Fibroblast of mammary gland (primary cell): ENCODE results near the gene EVX1.
A peak's percentile ranks its signal among the peaks of the same experiment; 100 is the strongest.

Experiments used
- DNase-seq: peaks from one replicate; pipeline ENCODE4 v3.0.0-alpha.2; 2010; ENCODE audit warnings: low read depth
- H3K4me3 ChIP-seq: 2 replicates; pipeline ENCODE4 v1.5.1; 2011; ENCODE audit warnings: low read depth, mild to moderate bottlenecking, low read length, moderate library complexity; ENCODE audit not compliant: control insufficient read depth
- TF ChIP-seq, protein P1 (sequence below): conservative IDR thresholded peaks from 2 replicates; pipeline ENCODE4 v1.5.1; 2011; ENCODE audit warnings: low read depth, low read length, inconsistent platforms; ENCODE audit not compliant: control insufficient read depth, insufficient read depth

EVX1 gene

DNA sequence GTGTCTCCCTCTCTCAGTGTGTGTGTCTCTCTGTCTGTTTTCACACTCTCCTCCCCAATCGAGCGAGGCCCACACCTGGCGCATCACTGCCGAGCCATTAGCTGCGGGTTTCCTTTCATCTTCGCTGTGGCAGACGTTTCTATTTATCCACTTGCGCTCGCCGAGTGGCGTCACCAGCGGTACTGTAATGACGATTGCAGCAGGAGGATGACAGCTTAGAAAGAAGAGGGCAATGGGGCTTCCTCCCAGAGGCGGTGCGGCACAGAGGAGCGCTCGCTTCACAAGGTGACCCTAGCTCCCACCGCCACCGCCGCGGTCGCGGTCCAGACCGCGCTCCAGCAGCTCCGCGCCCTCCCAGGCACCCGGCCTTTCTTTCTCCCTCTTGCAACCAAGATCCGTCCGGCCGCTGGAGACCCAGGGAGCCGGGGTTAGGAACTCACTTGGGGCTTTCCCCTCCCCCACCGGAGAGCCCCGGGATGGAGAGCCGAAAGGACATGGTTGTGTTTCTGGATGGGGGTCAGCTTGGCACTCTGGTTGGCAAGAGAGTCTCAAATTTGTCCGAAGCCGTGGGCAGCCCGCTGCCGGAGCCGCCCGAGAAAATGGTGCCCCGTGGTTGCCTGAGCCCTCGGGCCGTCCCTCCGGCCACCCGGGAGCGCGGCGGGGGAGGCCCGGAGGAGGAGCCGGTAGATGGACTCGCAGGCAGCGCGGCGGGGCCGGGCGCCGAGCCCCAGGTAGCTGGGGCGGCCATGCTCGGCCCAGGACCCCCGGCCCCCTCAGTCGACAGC is at the start of gene EVX1:
Gene EVX1, plus strand, starts transcription at position 248 of the 785 bp plus-strand sequence. Its CDS starts 229 bp downstream, at position 477.
- no peak within 1 kb of the TSS for H3K4me3 ChIP-seq
- peak; percentile 21 for DNase-seq
- TF ChIP-seq, protein P1, sequence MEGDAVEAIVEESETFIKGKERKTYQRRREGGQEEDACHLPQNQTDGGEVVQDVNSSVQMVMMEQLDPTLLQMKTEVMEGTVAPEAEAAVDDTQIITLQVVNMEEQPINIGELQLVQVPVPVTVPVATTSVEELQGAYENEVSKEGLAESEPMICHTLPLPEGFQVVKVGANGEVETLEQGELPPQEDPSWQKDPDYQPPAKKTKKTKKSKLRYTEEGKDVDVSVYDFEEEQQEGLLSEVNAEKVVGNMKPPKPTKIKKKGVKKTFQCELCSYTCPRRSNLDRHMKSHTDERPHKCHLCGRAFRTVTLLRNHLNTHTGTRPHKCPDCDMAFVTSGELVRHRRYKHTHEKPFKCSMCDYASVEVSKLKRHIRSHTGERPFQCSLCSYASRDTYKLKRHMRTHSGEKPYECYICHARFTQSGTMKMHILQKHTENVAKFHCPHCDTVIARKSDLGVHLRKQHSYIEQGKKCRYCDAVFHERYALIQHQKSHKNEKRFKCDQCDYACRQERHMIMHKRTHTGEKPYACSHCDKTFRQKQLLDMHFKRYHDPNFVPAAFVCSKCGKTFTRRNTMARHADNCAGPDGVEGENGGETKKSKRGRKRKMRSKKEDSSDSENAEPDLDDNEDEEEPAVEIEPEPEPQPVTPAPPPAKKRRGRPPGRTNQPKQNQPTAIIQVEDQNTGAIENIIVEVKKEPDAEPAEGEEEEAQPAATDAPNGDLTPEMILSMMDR = no peak

DNA sequence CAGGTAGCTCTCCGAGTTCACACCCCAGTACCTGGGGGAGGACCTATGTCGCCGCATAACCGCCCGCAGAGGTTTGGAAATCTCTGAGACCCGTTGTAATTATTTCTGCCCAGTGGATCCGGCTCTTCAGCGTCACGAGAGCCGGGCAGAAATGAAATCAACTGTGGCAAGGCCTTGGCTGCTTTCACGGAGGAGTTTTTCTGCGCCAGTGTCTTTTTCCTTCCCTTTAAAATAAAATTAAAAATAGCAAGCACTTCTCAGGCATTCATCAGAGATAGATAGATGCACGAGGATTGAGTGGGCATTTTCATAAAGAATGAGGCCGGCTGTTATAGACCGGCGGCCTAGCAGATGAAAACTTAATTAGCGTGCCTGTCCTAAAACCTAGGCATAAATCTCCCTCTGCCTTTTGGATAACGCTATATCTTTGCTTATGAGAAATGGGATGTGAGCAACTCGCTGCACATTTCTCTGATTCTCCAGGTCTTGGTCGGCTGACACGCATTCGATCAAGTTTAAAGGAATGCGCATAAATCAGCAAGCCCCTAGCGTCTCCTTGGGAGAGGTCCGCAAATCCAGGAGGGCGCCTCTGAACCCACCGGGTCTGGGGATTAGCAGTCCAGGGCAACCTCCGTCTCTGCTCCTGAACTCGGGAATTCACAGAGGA is 49.1 kb upstream of the EVX1 start:
- no peak for DNase-seq
- TF ChIP-seq, protein P1 = no peak
- no peak overlapping the region for H3K4me3 ChIP-seq

DNA sequence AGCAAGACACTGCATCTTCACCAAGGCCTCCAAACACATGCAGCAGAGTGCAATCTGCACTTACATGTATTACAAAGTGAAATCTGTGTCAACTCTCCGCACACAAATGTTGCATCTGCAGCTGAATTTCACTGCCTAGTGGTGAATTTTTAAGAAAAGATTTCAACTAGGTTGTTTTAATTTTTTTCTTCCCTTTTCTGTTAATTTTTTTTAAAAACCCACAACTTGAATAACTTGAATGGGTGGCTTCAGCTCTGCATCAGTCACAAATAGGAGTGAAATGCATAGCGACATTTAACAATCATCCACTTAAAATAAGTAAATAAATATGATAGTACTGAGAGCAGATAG is 48.6 kb upstream of the EVX1 start:
- no peak for DNase-seq
- no peak overlapping the region for H3K4me3 ChIP-seq
- TF ChIP-seq, protein P1 = no peak

DNA sequence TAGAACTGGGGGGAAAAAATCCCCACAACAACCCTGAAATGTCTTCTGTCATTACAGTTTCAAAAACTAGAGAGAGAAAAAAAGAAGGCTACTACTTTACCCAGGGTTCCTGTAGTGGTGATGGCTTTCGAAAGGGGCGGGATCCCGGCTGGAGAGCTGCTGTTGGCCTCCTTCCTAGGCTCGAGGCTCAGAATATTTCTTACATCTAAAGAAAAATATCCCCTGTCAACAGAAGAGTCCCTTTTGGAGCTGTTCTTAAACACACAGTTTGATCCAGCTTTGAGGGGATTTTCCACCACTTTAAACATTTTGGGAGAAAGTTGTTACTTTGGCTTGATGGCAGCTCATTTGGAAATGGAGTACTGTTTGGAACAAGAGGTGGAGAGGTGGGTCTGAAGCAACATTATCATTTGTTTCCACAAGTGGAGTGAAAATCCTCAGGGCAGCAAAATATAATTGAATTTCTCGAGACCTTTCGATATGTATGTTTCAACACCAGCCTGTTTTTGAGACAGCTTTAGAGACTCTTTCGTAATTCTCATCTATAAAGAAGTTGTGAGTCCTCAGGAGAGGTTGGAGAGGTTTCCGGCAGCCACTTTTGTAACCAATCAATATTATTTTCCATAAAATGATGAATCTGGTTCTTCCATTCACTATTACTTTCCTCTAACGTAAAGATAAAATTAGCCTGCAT is 47.8 kb upstream of the EVX1 start:
- TF ChIP-seq, protein P1 = no peak
- H3K4me3 ChIP-seq = no peak overlapping the region
- DNase-seq = no peak

DNA sequence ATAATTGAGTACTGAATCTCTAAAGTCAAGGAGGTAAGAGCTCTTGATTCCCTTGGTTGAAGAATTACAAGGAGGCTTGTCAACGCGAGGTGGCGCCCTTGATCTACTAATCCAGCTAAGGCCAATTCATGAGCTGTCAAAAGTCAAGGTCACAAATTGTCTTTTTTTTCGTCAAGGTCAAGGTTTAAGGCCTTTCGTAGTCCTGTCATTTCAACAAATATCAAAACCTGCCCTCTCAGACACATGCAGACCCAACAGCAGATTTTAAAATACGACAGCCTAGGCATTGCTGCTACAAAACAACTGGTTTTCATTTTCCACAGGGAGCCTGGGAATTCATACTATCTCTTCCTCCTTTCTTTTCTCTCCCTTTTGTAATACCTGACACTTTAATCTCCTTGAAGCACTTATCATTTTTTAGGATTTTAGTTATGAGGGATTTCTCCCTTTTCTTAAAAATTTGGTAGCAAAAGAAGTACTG is 46.3 kb upstream of the EVX1 start:
- H3K4me3 ChIP-seq = no peak overlapping the region
- TF ChIP-seq, protein P1 = peak; percentile 87

DNA sequence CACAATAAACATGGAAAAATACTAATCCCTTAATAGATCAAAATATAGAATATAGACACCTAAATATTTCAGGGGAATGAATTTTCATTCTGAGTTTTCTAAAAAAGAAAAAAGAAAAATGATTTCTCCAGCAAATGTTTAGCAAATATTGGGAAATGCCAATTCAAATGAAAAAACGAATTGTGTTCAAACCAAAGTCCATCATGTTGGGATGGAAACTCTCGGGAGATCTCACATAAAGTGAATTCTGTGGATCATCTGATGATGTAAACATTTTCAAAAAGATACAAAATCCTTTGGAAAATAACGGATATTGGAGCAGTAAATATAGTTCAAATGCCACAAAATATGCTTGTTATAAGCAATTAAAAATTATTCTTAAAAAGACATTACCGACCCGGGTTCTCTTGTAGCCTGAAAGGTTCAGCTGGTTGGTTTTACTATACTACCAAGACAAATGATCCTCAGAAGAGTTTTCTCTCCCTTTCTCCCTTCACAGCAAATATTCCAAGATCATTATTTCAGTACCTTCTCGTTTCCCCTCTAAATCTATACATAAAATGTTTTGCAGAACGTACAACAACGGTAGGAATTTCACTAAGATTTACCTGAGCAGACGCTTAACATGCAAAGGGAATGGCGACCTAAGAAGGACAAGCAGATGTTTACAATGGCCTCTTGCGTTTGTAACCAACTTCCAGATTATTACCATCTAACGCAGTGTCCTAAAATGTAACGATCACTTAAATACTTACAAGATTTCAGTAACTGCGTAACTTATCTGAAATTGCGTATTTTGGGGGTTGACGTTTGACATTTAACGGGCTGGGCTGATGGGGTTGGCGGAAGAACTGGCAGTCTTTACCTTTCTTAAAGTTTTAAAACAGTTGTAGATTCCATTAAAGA is 45.2 kb upstream of the EVX1 start:
- DNase-seq = no peak
- TF ChIP-seq, protein P1 = no peak
- no peak overlapping the region for H3K4me3 ChIP-seq

More for the DNA sequence above, 46.3 kb upstream of the EVX1 start:
- DNase-seq = peak; percentile 75
